ENCODE measurements around the gene ZNF213. TPM values are rescaled to one million over a fixed set of nuclear protein-coding genes. Genes with fewer than 3 reads are reported as not detected.
A peak's percentile ranks its signal among the peaks of the same experiment; 100 is the strongest.

The ZNF213 gene
- total RNA-seq, 6 experiments from 2014 or later, result 1.3 to 4.4 (median 1.7) TPM

GRCh38 chr16:3140603-3141427 is 6.0 kb downstream of the ZNF213 start:
- no peak overlapping the region for H3K27ac ChIP-seq
- no peaks in the 10 kb centered on the region for H3K27me3 ChIP-seq
- peak in 1 of 3 donors; percentile 44 for DNase-seq
- no peak for ATAC-seq
- peaks cover 0 to 24% (median 12%) of the 10 kb centered on the region in 4 donors for H3K4me1 ChIP-seq
- H3K36me3 ChIP-seq, result peaks cover 0 to 6% (median 0%) of the 10 kb centered on the region in 4 donors
- WGBS (ENCODE audit: insufficient coverage, low coverage, low lambda C conversion rate, missing lambda C conversion rate), result 100% methylated on average over 5 of the region's 69 CpGs
- TF ChIP-seq, protein P1, sequence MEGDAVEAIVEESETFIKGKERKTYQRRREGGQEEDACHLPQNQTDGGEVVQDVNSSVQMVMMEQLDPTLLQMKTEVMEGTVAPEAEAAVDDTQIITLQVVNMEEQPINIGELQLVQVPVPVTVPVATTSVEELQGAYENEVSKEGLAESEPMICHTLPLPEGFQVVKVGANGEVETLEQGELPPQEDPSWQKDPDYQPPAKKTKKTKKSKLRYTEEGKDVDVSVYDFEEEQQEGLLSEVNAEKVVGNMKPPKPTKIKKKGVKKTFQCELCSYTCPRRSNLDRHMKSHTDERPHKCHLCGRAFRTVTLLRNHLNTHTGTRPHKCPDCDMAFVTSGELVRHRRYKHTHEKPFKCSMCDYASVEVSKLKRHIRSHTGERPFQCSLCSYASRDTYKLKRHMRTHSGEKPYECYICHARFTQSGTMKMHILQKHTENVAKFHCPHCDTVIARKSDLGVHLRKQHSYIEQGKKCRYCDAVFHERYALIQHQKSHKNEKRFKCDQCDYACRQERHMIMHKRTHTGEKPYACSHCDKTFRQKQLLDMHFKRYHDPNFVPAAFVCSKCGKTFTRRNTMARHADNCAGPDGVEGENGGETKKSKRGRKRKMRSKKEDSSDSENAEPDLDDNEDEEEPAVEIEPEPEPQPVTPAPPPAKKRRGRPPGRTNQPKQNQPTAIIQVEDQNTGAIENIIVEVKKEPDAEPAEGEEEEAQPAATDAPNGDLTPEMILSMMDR (IDR thresholded peaks at IDR 0.05), result no peak
- no peak for TF ChIP-seq POLR2A (IDR thresholded peaks at IDR 0.05)
- intact Hi-C loops (cut with DNase I), result no loop called here
- no peaks in the 10 kb centered on the region for H3K9me3 ChIP-seq
- no peak overlapping the region for H3K4me3 ChIP-seq

DNA sequence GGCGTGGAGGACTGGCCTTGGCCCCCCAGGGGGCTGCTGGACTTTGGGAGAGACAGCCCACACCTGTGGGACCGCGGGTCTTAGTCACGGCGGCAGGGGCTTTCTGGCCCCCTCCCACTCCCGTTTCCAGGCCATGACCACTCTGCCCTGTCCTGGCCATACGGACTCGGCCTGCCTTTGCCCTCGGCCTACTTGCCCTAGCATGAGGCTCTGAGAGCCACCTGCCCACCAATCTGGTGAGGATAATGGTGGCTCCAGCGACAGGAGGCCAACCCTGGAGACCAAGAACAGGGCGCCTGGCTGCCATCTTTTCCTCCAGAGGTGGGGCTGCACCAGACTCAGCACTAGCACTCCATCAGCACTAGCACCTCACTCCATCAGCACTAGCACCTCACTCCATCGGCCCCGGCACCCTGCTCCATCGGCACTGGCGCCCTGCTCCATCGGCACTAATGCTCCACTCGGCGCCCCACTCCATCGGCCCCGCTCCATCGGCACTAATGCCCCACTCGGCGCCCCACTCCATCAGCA is 7.0 kb downstream of the ZNF213 start:
- 100% methylated on average over 1 of the region's 23 CpGs for WGBS (ENCODE audit: insufficient coverage, low coverage, low lambda C conversion rate, missing lambda C conversion rate)
- Histone ChIP-seq H3K27me3 (no peaks in the 10 kb centered on the region), H3K4me1 (peaks cover 0 to 20% (median 7%) of the 10 kb centered on the region in 4 donors), H3K4me3 (no peak overlapping the region), H3K36me3 (peaks cover 0 to 6% (median 0%) of the 10 kb centered on the region in 4 donors), H3K9me3 (no peaks in the 10 kb centered on the region), H3K27ac (no peak overlapping the region)
- peak in 1 of 3 donors; percentile 46 for DNase-seq
- TF ChIP-seq, protein P1 (IDR thresholded peaks at IDR 0.05), result no peak
- TF ChIP-seq POLR2A (IDR thresholded peaks at IDR 0.05), result no peak
- ATAC-seq, result no peak
- intact Hi-C loops (cut with DNase I), result no loop called here

DNA sequence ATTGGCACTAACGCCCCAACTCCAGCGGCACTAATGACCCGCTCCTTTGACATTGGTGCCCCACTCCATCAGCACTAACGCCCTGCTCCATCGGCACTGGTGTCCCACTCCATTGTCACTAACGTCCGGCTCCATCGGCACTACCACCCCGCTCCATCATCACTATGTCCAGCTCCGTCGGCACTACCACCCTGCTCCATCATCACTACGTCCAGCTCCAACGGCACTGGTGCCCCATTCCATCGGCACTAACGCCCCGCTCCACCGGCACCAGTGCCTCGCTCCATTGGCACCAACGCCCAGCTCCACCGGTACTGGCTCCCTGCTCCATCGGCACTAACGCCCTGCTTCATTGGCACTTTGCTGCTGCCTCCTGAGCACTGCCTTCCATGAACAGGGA is 7.5 kb downstream of the ZNF213 start:
- 98% methylated on average over 22 of the region's 22 CpGs for WGBS (ENCODE audit: insufficient coverage, low coverage, low lambda C conversion rate, missing lambda C conversion rate)
- intact Hi-C loops (cut with DNase I), result no loop called here
- no peak for DNase-seq
- no peak for TF ChIP-seq POLR2A (IDR thresholded peaks at IDR 0.05)
- TF ChIP-seq, protein P1 (IDR thresholded peaks at IDR 0.05), result no peak
- peaks cover 0 to 6% (median 0%) of the 10 kb centered on the region in 4 donors for H3K36me3 ChIP-seq
- no peak for ATAC-seq
- H3K27ac ChIP-seq, result peak overlapping the region in 1 of 3 donors; percentile 98
- no peaks in the 10 kb centered on the region for H3K27me3 ChIP-seq
- no peak overlapping the region for H3K4me3 ChIP-seq
- no peaks in the 10 kb centered on the region for H3K9me3 ChIP-seq
- H3K4me1 ChIP-seq, result peaks cover 0 to 20% (median 7%) of the 10 kb centered on the region in 4 donors

DNA sequence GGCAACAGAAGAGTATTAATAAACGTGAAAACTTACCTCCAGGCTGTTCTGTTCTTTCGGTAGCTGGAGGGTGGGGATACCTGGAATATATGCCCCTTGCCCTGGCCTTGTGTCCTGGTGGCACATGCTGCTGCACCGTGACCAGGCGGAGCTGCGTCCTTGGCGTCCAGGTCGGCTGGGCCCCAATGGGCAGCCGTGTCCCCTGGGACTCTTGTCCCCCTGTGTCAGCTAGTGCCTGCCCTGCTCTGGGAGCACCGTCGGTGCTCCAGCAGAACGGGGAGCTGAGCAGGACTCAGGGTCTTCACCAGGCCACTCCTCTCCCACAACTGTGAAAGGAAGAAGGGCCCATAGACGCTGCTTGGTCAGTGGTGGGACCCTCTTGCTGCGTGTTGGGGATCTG is 7.9 kb downstream of the ZNF213 start:
- Histone ChIP-seq H3K36me3 (peaks cover 0 to 6% (median 0%) of the 10 kb centered on the region in 4 donors), H3K4me3 (no peak overlapping the region), H3K9me3 (no peaks in the 10 kb centered on the region), H3K27ac (peak overlapping the region in 2 of 3 donors; percentile 92 to 98), H3K27me3 (no peaks in the 10 kb centered on the region), H3K4me1 (peaks cover 0 to 20% (median 7%) of the 10 kb centered on the region in 4 donors)
- TF ChIP-seq POLR2A (IDR thresholded peaks at IDR 0.05), result no peak
- TF ChIP-seq, protein P1 (IDR thresholded peaks at IDR 0.05), result no peak
- no peak for DNase-seq
- no peak for ATAC-seq
- WGBS (ENCODE audit: insufficient coverage, low coverage, low lambda C conversion rate, missing lambda C conversion rate), result 100% methylated on average over 1 of the region's 13 CpGs
- intact Hi-C loops (cut with DNase I), result no loop called here
